Retinal pigment epithelial cell (primary cell): ENCODE results near the gene CPNE9.

Source experiments
- DNase-seq: peaks from one replicate; pipeline ENCODE4 v3.0.0-alpha.2; 2010; ENCODE audit warnings: low read depth
- H3K4me3 ChIP-seq: 2 replicates; pipeline ENCODE4 v1.5.1; 2011; ENCODE audit warnings: mild to moderate bottlenecking, low read length, control low read depth, moderate library complexity
- TF ChIP-seq, protein P1 (sequence below): conservative IDR thresholded peaks from 2 replicates; pipeline ENCODE4 v1.5.1; 2011; ENCODE audit warnings: low read depth, low read length, control low read depth, inconsistent platforms

The CPNE9 gene

DNA sequence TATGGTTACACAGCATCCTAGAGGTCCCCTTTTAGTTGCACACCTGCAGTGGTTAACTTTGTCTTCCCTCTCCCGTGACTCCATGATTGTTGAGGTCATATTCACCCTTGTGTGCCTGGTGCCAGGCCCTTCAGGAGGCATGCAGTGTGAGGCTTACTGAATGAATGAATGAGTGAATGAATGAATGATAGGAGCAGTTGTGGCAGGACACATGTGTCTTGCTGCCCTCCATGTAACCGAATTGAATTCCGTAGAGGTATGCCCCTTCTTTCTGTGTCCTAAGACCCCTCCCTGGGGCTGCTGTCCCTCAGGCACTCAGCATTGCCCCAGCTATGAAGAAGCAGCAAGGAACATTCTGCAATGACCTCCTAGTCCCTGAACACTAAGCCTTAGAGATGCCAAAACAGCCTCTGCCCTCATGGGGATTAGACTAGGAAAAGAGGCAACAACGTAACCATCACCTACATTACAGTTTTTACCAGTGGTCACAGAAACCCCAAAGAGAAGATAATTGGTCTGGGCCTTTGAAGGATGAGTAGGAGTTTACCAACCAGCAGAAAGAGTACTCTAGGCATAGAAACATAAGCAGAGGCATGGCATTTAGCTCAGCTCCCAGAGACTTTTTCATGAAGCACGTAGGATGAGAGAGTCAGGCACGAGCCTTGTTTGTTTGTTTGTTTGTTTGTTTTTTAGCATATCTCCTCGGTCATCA, 22.5 kb upstream of the CPNE9 start:
- no peak overlapping the region for H3K4me3 ChIP-seq
- TF ChIP-seq, protein P1, sequence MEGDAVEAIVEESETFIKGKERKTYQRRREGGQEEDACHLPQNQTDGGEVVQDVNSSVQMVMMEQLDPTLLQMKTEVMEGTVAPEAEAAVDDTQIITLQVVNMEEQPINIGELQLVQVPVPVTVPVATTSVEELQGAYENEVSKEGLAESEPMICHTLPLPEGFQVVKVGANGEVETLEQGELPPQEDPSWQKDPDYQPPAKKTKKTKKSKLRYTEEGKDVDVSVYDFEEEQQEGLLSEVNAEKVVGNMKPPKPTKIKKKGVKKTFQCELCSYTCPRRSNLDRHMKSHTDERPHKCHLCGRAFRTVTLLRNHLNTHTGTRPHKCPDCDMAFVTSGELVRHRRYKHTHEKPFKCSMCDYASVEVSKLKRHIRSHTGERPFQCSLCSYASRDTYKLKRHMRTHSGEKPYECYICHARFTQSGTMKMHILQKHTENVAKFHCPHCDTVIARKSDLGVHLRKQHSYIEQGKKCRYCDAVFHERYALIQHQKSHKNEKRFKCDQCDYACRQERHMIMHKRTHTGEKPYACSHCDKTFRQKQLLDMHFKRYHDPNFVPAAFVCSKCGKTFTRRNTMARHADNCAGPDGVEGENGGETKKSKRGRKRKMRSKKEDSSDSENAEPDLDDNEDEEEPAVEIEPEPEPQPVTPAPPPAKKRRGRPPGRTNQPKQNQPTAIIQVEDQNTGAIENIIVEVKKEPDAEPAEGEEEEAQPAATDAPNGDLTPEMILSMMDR: no peak
- DNase-seq: no peak

DNA sequence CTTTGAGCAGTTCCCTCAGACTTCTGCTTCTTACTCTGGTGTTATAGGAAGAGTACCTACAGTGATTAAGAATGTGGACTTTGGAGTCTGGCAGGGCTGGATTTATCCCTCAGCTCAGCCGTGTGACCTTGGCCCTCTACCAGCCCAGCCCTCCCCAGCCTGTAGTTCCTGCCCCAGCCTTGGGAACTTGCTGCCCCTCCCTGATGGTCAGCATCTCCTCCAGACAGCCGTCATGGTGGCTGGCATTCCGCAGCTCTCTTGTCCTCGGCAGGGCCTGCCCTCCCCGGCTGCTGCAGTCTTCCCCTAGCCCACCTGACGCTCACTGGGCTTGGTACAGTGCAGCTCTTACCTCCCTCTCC, 21.9 kb upstream of the CPNE9 start:
- peak; percentile 23 for DNase-seq
- TF ChIP-seq, protein P1: no peak
- no peak overlapping the region for H3K4me3 ChIP-seq

DNA sequence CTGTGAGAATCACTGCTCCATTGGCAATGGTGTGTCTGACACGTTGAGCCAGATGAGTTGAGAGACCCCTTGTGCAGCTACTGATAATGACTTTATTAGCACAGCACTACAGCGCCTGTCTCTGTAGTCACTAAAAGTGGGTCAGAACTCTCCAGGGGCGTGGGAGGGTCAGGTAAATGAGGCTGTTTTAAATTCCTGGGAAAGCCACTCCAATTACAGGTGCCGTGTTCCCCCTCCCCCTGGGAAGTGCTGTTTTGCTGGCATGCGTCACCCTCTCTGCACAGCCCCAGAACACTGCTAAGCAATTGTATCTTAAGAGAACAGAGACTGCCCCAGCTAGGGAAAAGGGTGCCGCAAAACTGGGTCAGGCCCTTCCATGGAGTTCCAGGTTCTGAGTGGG, 21.5 kb upstream of the CPNE9 start:
- H3K4me3 ChIP-seq: no peak overlapping the region
- TF ChIP-seq, protein P1: no peak
- DNase-seq: no peak

DNA sequence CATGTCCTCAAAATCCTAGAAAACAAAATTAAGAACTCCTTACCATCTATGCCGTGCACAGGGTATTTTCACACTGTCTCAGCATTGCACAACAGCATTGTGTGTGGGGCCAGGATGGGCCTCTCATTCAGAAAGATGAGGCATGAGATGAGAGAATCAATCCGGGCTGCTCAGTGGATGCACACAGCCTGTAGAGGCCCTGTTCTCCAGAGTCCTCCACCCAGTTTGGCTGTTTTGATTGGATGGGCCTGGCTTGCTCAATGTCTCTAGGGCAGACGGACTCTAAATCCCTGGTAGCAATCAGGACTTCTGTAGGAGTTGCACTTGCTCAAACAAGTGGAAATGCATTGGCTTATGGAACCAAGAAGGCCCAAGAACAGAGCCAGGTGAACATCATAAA, 20.2 kb upstream of the CPNE9 start:
- no peak overlapping the region for H3K4me3 ChIP-seq
- TF ChIP-seq, protein P1: no peak
- DNase-seq: no peak

DNA sequence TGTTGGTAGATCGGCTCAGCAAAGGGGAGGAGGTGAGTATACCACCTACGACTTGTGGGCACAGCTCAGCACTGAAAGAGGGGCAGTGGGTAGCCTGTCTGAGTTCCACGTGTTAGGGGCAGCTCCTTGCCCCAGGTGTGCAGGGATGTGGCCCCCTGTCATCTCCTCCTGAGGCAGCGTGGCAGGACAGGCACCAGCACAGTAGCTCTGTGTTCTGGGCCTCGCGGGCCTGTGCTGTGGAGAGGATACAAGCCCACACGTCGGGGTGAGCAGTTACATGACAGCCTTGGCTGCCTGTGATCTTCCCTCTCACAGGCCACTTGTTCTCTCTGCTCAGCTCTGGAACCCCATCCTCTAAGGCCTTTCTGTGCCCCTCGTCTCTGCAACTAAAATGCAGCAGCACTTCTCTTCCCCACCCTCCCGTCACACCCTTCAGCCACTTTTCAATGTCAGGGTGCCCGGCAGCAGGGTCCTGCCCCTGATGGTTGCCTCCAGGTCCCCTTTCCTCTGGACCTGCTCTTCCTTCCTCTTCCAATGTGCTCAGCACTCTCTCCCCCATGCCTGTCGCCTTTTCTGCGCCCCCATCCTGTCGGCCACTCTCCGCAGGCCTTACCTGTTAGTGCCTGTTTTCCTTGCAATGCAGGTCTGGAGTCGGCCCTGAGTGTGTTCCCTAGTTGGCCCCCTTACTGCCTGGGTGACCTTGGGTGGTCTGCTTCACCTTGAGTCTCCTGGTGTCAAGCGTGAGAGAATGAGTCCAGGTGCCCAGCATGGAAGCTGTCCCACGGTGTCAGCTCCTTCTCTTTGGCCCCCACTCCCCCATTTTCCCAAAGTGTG, 18.2 kb upstream of the CPNE9 start:
- DNase-seq: no peak
- H3K4me3 ChIP-seq: no peak overlapping the region
- TF ChIP-seq, protein P1: no peak

DNA sequence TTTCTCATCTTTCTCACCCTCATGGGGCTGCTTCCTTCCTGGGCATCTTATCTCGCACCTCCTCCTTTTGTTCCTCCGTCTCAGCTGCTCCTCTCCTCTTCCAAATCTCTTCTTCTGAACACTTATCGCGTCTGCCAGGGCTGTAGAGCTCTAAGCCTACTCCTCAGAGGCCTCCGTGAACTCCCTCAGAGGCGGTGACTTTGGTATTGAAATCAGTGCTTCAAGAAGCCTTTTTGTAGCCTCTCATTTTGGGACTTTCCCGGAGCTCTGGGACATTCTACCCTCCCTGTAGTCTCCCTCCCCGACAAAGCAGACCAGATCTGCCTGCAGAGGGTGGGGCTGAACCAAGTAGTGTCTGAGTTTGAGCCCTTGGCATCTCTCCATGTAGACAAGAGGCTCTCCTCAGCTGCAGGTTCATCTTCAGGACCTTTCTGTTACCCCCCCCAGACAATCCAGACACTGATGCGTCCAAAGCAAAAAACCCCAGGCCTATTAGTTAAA, 17.5 kb upstream of the CPNE9 start:
- TF ChIP-seq, protein P1: no peak
- H3K4me3 ChIP-seq: no peak overlapping the region
- DNase-seq: no peak
